Psoas muscle (tissue), 8 donors: Measurements from ENCODE around the gene DPP3. TPM values are rescaled to one million over a fixed set of nuclear protein-coding genes. Genes with fewer than 3 reads are reported as not detected.
A peak's percentile ranks its signal among the peaks of the same experiment; 100 is the strongest.

ENCODE experiments used
- ATAC-seq, 4 donors: fragments of 200-7000 bp; cut with Tn5 transposase; one replicate each; pipeline ENCODE4 v1.9.1; 2020; ENCODE audit warnings: moderate library complexity in 3 of 4, mild to moderate bottlenecking in 2 of 4
- DNase-seq, 2 donors: peaks; one replicate each; pipeline ENCODE4 v3.0.0-alpha.2; 2020
- H3K27ac ChIP-seq: fragments of 200-600 bp; one replicate; pipeline ENCODE4 v1.8.0; 2022
- H3K27me3 ChIP-seq, 3 donors: fragments of 200-600 bp in 1 of 3; one replicate each; pipeline versions ENCODE4 v1.6.1 to v1.8.0; 2013 to 2022; ENCODE audit warnings: low read length in 2 of 3, mild to moderate bottlenecking in 2 of 3, moderate library complexity in 1 of 3; ENCODE audit not compliant: insufficient read depth in 3 of 3
- H3K36me3 ChIP-seq, 2 donors: fragments of 200-600 bp in 1 of 2; one replicate each; pipeline versions ENCODE4 v1.6.1 to v1.8.0; 2013 to 2022; ENCODE audit warnings: low read depth in 1 of 2, mild to moderate bottlenecking in 1 of 2, moderate library complexity in 1 of 2; ENCODE audit not compliant: insufficient read depth in 1 of 2
- H3K4me1 ChIP-seq: fragments of 200-600 bp; one replicate; pipeline ENCODE4 v1.8.0; 2022
- H3K4me3 ChIP-seq: fragments of 200-600 bp; one replicate; pipeline ENCODE4 v1.8.0; 2022; ENCODE audit warnings: mild to moderate bottlenecking
- H3K9me3 ChIP-seq: fragments of 200-600 bp; one replicate; pipeline ENCODE4 v1.8.0; 2022
- CTCF ChIP-seq: fragments of 200-600 bp; IDR thresholded peaks from one replicate; pipeline ENCODE4 v1.8.0; 2022; ENCODE audit warnings: antibody characterized with exemption
- WGBS, 3 donors: extraction: QIAGEN DNeasy Blood & Tissue Kit; methylation state at CpG; one replicate each; pipeline versions ENCODE4 v1.1.6 to v1.1.7; 2013; 5-methylcytosine and 5-hydroxymethylcytosine counted together
- intact Hi-C, 2 donors: fragments of 100-400 bp; cut with DNase I; formaldehyde crosslinking; loops; one replicate each; pipeline versions ENCODE4 v1.11.0 to v1.14.2; 2022
- polyA plus RNA-seq, 3 donors: library from polyadenylated mRNA; stranded (reverse); fragments of 200-250 nt; gene quantifications; one replicate each; pipeline ENCODE4 v1.2.3, GENCODE V29; 2013
- total RNA-seq, 4 donors: library from RNA; stranded (reverse); fragmentation: NEBNext Ultra II Directional in 2 of 4; extraction: Animal tissue kit (Norgen Biotek cat#: 25700) in 2 of 4; gene quantifications; one replicate each; pipeline versions ENCODE4 v1.2.1 to v1.2.4, GENCODE V29; 2021 to 2023
- donor health status: healthy with polysubstance abuse.
- donor health status: DM: no; HTN: no; CAD: no; lungs with moderate emphysema.
- donor health status: Bipolar disorder and iron deficiency.
- donor health status: healthy.
- donor health status: DM: yes; HTN: yes; CAD: no.
- donor health status: DM: no; HTN: no; CAD: no.
- donor health status: DM: no; HTN: no; CAD: no.
- donor health status: DM: yes; HTN: yes; CAD: no.

Gene DPP3
- total and polyA plus RNA-seq, 7 donors = 24.0 to 58.7 (median 33.3) TPM

- Histone ChIP-seq H3K36me3 (peaks cover 2 to 39% of the 10 kb centered on the region in 2 donors), H3K27me3 (no peaks in the 10 kb centered on the region), H3K4me3 (peak overlapping the region; percentile 96), H3K27ac (peak overlapping the region; percentile 95), H3K4me1 (peaks cover 24% of the 10 kb centered on the region), H3K9me3 (no peaks in the 10 kb centered on the region)
- intact Hi-C loops = loop anchor here in 1 of 2 donors (1.0 to 5.0 kb wide), 2 partner anchors 41 to 72 kb away; partner anchors contain the start of gene MRPL11
- DNase-seq (peak; percentile 55 to 72), ATAC-seq (peak; percentile 23 to 45 (median 34))
- WGBS, 3 donors = 1 to 3% (median 2%) methylated on average over 34 of the region's 34 CpGs
- no peak for TF ChIP-seq CTCF
Observed at GRCh38 chr11:66479394-66480116, 679 bp upstream of the DPP3 start.

GRCh38 chr11:66484806-66485380 lies 4.7 kb downstream of the DPP3 start:
- no peak for TF ChIP-seq CTCF
- Histone ChIP-seq H3K36me3 (peaks cover 0 to 73% of the 10 kb centered on the region in 2 donors), H3K4me3 (no peak overlapping the region), H3K4me1 (peaks cover 15% of the 10 kb centered on the region), H3K27ac (no peak overlapping the region), H3K27me3 (no peaks in the 10 kb centered on the region), H3K9me3 (no peaks in the 10 kb centered on the region)
- intact Hi-C loops = no loop called here
- peak in 1 of 2 donors; percentile 15 for DNase-seq
- no peak for ATAC-seq
- WGBS, 3 donors = 76 to 87% (median 83%) methylated on average over 7 of the region's 7 CpGs

GRCh38 chr11:66488957-66489356 lies 8.7 kb downstream of the DPP3 start:
- WGBS, 3 donors = 87 to 89% (median 88%) methylated on average over 9 to 10 of the region's 10 CpGs
- DNase-seq = peak in 1 of 2 donors; percentile 39
- H3K36me3 ChIP-seq = peaks cover 5 to 93% of the 10 kb centered on the region in 2 donors
- intact Hi-C loops = no loop called here
- ATAC-seq = no peak
- H3K4me1 ChIP-seq = no peaks in the 10 kb centered on the region
- TF ChIP-seq CTCF = no peak
- H3K4me3 ChIP-seq = no peak overlapping the region
- H3K9me3 ChIP-seq = no peaks in the 10 kb centered on the region
- H3K27me3 ChIP-seq = no peaks in the 10 kb centered on the region
- H3K27ac ChIP-seq = no peak overlapping the region

GRCh38 chr11:66489636-66490035 lies 9.4 kb downstream of the DPP3 start:
- peak in 1 of 2 donors; percentile 43 for DNase-seq
- Histone ChIP-seq H3K27ac (no peak overlapping the region), H3K4me1 (no peaks in the 10 kb centered on the region), H3K4me3 (no peak overlapping the region), H3K36me3 (peaks cover 5 to 95% of the 10 kb centered on the region in 2 donors), H3K9me3 (no peaks in the 10 kb centered on the region), H3K27me3 (no peaks in the 10 kb centered on the region)
- no peak for ATAC-seq
- TF ChIP-seq CTCF = no peak
- WGBS, 3 donors = 66 to 72% (median 70%) methylated on average over 7 of the region's 7 CpGs
- intact Hi-C loops = no loop called here
